ENCODE measurements around the gene PPP1R3G.

Gene PPP1R3G

GRCh38 chr6:5093231-5094015 is 8.3 kb downstream of the PPP1R3G start:
- DNase-seq (ENCODE audit: low read depth, low spot score): no peak

DNA sequence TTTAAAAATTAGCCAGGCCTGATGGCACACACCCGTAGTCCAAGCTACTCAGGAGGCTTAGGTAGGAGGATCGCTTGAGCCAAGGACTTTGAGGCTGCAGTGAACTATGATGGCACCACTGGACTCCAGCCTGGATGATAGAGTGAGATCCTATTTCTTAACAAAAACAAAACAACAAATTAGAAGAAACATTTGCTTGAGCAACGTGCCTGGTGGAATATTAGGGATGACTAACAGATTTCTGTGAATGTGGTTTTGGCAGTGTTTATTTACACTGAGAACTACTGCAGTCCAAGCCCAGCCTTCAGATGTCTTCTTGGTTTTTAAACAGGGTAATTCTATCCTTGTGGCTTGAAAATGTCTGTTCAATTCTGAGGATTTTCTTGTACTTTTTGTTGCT is 9.2 kb downstream of the PPP1R3G start:
- peak; percentile 82 for DNase-seq (ENCODE audit: low read depth, low spot score)

- DNase-seq (ENCODE audit: low read depth, low spot score): no peak
These were observed 10.1 kb downstream of the PPP1R3G start for GRCh38 chr6:5095236-5095635.

GRCh38 chr6:5096482-5096881 is 11.3 kb downstream of the PPP1R3G start:
- no peak for DNase-seq (ENCODE audit: low read depth, low spot score)

DNA sequence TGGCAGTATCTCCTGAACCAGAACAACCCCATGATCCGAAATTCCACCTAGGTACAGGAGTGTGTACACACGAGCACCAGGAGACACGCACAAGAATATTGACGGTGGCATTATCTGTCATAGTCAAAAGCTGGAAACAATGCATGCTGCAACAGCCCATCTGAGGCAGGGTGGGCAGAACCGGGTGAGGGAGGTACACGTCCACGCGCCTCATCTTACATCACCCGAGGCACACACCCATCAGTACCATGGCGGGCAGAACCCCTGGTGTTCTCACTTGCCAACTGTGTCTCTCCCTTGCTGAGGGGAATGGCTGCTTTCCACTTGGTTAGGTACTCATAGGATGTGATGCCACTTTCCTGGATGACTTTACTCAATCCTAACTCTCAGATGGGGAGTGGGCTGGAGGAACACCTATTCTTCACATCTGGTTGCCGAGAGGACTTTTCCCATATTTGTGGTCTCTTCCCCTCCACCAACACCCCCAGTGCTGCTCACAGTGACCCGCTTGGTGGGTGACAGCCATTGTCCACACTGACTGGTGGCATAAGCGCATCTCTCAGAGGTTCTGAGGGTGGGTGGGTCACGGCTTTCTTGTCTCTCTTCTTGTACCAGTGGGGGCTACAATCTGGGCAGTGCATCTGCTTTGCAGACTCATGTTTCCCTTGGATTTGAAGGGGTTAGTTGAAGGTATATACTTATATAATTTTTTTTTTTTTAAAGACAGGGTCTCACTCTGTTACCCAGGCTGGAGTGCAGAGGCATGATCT is 13.5 kb downstream of the PPP1R3G start:
- DNase-seq (ENCODE audit: low read depth, low spot score): no peak

DNA sequence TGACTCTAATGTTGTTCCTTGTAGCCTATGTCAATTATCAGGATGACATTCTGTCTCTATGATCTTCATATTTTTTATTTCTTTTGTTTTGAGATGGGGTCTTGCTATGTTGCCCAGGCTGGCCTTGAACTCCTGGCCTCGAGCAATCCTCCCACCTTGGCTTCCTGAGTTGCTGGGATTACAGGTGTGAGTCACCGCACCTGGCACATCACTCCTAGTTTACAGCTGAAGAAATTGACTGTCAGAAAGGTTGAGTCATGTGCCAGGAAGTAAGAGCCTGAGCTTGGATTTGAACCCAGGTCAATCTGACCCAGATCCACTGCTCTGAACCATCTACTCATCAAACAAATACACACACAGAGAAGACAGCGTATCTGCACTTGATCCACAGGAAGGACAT is 14.4 kb downstream of the PPP1R3G start:
- no peak for DNase-seq (ENCODE audit: low read depth, low spot score)

GRCh38 chr6:5100806-5101205 is 15.7 kb downstream of the PPP1R3G start:
- no peak for DNase-seq (ENCODE audit: low read depth, low spot score)

GRCh38 chr6:5102267-5102970 is 17.3 kb downstream of the PPP1R3G start:
- no peak for DNase-seq (ENCODE audit: low read depth, low spot score)

DNA sequence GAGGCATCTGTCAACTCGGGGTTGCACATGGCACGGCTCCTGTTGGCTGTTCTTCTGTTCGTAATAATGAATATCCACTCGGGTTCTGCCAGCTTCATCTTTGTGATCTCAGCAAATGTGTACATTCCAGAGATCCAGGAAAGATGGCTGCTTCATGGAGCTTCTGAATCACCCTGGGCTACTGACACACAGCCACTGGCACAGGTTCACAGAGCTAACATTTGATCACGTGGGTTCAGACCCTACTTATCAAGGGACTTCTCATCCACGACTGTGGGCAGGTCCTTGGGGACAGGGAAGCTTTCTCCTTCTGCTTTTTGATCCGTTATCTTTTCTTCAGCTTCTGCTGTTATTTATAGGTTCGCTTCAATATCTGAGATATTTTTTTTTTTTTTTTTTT is 18.1 kb downstream of the PPP1R3G start:
- no peak for DNase-seq (ENCODE audit: low read depth, low spot score)

DNA sequence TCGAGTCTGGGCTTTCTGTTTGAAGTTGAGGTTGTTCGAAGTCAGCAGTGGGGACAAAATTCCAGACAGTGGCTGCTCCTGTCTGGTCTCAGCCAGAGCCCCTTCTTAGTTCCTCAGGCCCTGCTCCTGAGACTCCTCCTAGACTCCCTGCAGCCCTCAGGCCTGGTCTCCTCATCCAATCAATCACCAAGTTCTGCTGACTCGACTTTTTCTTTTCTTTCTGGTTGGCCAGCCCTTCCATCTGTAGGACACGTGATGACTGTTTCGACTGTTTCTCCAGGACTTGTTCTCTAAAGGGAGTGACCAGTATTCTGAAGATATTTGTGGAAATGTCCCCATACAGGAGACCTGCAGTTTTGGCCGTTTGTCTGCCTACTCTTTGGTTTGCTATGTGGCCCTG is 19.5 kb downstream of the PPP1R3G start:
- no peak for DNase-seq (ENCODE audit: low read depth, low spot score)

DNA sequence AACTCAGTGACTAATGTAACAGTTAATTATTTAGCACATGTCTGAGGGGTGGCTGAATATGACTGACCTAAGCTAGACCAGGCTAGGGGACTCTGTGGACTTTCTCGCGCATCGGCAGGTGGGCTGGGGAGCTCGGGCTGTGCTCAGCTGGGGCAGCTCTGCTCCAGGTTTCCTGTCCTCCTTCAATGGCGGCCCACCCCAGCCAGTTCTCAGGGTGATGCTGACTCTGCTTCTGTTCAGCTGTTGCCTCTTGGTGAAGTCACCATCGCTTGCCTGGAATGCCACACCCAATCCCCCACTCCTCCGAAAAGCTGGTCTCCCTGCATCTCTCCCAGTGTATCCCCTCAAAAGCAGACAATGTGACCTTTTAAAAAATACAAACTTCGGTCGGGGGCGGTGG is 20.0 kb downstream of the PPP1R3G start:
- DNase-seq (ENCODE audit: low read depth, low spot score): no peak

DNA sequence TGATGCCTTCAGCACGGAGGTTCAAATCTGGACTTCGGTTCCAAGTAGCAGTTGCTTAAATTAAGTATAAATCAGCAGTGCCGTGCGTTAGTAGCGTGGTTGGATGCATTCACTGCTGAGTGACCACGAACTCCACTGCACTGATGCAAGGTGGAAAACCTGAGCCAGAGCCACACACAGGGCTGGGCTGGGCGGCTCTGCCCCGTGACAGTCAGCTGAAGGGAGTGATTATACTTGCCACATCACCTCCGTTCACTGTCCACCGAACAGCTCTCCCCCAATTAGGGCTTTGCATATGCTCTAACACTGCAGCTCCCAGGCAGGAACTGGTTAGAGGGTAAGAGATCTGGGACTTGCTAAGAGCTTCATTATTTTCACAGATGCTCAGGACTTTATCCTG is 22.2 kb downstream of the PPP1R3G start:
- DNase-seq (ENCODE audit: low read depth, low spot score): no peak

DNA sequence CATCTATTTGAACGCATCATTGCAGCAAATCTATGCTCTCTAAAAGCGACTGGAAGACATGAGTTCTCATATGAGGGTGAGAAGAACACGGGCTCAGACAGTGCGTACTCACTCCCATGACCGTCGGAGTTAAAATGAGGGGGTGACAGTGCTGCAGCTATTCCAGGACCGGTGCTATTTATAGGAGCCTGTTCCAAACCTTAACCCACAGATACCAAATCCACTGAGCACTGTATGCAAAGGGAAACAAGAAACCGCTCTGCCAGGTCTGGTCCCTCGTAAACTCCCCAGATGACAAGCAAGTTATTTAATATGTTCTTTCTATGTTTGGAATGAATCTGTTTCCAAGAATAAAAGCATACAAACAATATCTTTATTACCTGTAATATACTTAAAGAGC is 22.9 kb downstream of the PPP1R3G start:
- no peak for DNase-seq (ENCODE audit: low read depth, low spot score)

DNA sequence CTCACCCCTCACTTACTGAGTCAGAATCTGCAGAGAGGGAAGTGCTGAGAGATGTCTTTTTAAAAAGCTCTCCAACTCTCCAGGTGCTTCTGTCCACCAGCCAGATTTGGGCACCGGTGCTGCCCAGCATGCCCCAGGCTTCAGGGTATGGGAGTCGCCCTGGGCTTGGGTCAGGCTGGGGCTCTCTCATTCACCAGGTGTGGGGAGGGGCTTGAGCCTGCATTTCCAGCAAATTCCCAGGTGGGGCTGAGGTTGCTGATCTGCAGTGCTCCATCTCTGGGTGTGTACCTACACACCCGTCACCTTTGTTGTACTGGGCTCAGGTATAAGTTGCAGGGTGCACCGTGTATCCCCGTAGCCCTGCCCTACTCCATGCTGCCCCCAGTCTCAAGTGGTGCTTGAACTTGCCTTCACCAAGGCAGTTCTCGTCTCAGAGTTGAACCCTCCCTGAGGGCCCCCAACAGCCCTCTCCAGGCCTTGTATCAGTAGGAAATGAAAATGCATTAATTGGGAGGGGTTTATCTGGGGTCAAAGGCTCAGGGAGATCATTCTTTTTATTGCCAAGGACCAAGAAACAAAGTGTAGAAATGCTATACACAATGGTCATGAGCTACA is 23.5 kb downstream of the PPP1R3G start:
- no peak for DNase-seq (ENCODE audit: low read depth, low spot score)

- DNase-seq (ENCODE audit: low read depth, low spot score): no peak
These were observed 24.3 kb downstream of the PPP1R3G start for GRCh38 chr6:5109436-5109835.

- DNase-seq (ENCODE audit: low read depth, low spot score): no peak
These were observed 25.1 kb downstream of the PPP1R3G start for GRCh38 chr6:5110246-5110645.

DNA sequence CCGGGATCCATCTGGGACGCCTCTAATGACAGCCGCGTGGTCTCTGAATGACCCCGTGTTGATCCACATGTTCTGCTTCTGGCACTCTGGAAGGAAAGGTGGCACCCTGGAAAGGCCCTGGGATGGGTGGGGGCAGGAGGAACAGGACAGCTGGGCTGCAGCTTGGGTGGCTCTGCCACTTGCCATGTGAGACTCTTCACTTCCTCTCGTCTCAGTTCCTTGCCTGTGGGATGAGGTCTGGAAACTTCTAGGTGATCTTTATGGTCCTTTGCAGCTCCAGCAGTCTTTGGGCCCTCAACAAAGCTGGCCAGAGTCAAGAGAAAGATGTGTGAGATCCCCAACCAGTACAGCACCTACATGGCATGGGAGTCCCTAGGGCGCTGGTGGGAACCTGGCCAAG is 26.5 kb downstream of the PPP1R3G start:
- no peak for DNase-seq (ENCODE audit: low read depth, low spot score)

GRCh38 chr6:5112066-5112799 is 27.1 kb downstream of the PPP1R3G start:
- no peak for DNase-seq (ENCODE audit: low read depth, low spot score)

- no peak for DNase-seq (ENCODE audit: low read depth, low spot score)
These were observed 28.0 kb downstream of the PPP1R3G start for GRCh38 chr6:5113096-5113495.

- peak; percentile 83 for DNase-seq (ENCODE audit: low read depth, low spot score)
These were observed 30.0 kb downstream of the PPP1R3G start for GRCh38 chr6:5115168-5115567.

- no peak for DNase-seq (ENCODE audit: low read depth, low spot score)
These were observed 31.3 kb downstream of the PPP1R3G start for GRCh38 chr6:5116243-5116991.

All from smooth muscle cell of the brain vasculature (primary cell).